HG02938 (cell line): ENCODE measurements around the gene TMEM200C.
"Not testable (repeated sequence)": the region's sequence is repeated elsewhere in the genome, so short reads cannot be mapped to it uniquely, and the experiment has no call there.

Experiments
- ATAC-seq: cut with Tn5 transposase; IDR thresholded peaks from one replicate; pipeline ENCODE4 v1.9.1; 2021; ENCODE audit warnings: mild to moderate bottlenecking, moderate library complexity; ENCODE audit not compliant: unreplicated experiment

Gene TMEM200C

DNA sequence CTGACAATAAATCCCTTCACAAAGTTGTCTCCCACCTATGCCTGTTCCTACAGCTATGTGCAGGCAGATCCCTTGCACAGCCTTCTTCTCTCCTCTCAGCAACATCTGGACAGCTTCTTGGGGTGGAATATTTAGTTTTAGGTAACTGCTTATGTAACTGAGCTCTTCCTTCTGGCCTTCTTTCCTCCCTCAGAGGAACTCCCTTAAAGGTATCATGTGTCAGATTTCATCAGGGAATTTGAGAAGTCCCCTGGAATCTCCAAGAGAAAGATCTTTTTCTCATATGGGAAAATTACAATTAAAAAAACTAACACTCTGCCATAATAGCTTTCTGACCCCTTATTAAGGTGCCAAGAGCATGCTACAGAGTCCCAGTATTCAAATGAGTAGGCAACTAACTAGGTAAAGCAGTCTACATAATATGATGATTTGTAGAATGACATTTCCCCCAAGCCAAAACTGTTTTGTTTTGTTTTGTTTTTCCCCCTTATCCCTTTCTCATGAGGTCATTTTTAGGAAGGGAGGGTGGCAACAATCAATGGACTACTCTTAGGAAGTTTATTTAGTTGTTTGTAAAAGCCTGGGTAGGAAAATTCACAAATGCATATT, 2.4 kb downstream of the TMEM200C start:
- ATAC-seq = no peak

DNA sequence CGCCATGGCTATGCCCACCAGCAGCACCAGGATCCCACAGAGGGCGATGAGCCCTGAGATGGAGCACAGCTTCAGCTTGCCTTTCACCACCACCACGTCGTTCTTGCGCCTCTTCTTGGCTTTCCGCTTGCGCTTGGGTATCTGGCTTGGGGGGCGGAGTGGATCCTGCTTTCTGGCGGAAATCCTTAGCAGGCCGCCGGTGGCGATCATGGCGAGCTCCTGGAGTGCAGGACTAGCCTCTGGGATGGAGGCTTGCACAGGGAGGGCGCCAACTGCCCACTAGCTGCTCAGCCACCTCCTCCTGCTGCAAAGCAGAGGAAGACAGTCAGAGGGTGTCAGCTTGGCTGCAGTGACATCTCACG, 3.5 kb downstream of the TMEM200C start:
- ATAC-seq = no peak

DNA sequence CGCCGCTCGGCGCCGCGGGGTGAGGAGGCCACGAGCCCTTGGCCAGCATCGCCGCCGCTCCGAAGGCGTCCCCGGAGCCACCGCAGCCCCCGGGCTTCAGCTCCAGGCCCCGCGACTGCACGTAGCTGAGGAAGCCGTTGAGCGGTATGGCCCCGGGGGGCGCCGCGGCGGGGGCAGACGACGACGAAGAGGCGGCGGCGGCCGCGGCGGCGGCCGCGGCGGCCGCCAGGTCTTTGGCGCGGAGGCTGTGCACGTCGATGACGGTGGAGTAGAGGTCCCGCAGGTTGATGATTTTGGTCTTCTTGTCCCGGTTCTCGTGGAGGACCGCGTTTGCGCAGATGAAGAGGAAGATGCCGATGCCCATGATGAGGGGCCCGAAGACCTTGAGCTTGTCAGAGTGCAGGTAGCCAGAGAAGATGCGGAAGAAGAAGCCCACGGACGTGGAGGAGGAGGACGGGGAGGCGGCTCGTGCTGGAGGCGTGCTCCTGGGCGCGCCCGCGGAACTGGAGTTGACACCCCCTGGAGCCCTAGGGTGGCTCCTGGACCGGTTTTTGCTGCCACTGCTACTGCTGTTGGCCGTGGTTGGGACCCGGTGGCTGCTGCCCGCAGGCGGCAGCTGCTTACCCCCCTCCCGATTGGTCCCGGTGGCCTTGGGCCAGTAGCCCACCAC, 4.0 kb downstream of the TMEM200C start:
- no peak for ATAC-seq

DNA sequence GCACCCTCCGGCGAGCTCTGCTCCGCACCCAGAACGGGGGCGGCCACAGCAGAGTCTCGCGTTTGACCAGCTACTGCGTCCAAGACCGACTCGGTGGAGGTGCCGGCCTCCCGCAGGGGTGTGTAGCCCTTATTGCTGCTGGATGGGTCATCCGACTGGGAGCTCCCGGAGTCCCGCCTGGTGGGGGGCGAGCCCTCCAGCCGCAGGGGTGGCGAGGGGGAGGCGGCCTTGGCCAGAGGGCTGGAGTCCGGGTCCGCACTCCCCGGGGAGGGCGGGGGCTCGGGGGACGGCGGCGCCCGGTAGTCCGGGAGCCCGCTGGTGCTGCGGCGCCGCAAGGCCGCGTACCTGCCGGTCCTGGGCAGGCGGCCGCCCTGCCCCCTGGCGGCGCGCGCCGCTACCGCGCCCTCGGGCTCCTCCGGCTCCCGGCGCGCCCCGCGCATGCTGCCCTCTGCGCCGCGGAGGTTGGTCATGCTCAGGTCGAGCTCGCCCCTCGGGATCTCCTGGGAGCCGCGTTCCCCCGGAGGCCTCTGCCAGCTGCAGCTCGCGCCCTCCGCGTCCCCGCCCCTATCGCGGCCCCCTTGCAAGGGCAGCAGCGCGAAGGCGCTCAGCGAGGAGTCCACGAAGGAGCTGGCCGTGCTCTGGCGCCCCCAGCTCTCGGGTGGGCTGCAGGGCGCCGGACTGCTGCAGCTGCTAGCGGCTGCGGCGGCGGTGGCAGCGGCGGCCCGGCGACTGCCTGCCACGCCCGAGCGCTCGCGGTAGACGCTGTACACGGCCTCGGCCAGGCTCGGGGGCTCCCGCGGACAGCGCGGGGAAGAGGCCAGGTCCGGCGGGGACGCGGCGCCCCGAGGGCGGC, 4.8 kb downstream of the TMEM200C start:
- ATAC-seq = peak; percentile 62

DNA sequence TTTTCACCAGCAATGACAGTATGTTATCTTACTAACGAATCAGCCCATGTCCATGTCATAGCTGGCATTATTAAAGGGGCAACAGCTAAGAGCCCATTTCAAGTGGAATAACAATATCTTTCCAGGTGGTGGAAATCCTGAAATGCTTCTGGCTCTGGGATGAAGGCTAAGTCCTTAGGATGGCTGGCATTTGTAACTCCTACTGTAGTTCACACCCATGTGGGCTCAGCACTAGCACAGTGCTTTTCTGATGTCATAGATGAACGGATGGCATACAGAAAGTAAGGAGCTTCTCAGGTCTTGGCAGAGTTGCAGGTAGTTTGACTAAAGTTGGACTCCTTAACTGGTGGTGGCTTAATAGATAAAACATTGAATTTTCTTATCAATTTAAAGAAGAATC, 10.0 kb downstream of the TMEM200C start:
- no peak for ATAC-seq

DNA sequence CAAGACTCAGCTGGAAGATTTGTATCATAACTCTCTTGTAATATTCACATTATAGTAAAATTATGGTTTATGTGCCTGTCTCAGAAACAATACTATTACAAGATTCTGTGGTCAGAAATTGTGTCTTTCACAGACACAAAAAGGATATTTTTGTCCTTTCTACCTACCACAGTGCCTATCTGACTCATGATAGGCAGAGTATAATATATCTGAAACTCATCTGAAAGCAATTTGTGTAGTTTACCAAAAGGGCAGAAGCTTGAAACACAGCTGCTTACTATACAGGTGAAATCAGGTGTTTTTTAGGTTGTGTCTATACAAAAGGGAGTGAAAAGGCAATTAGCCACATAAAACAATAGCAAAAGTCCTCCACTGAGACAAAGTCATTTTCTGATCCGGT, 10.9 kb downstream of the TMEM200C start:
- ATAC-seq = peak; percentile 77

DNA sequence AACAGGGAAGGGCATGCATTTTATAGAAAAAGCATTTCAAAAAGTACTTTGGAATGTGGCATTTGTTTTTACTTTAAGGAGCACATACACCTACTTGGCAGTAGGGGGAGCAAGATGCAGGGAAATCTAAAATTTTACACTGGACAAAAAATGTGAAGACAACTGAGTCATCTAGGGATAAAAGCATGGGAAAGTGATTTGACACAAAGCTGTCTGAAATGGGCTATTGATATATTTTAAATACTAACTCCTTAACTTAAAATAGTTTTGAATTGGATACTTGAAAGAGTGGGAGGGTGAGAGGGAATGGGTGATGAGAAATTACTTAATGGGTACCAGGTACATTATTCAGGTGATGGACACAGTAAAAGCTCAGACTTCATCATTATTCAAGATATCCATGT, 15.8 kb downstream of the TMEM200C start:
- ATAC-seq = no peak

DNA sequence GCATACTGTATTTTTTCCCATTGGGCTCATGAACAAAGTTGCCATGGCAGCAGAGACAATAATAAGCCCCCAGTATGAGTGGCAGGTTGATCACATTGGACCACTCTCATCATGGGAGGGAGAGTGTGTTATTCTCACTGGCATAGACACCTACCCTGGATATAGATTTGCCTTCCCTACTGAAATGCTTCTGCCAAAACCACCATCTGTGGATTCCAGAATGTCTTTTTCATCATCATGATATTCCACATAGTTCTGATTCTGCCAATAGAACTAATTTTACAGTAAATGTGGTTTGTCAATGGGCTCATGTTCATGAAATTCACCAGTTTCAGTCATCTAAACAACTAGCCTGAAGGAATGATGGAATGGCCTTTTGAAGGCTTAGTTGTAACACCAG, 18.4 kb downstream of the TMEM200C start:
- ATAC-seq = no peak

DNA sequence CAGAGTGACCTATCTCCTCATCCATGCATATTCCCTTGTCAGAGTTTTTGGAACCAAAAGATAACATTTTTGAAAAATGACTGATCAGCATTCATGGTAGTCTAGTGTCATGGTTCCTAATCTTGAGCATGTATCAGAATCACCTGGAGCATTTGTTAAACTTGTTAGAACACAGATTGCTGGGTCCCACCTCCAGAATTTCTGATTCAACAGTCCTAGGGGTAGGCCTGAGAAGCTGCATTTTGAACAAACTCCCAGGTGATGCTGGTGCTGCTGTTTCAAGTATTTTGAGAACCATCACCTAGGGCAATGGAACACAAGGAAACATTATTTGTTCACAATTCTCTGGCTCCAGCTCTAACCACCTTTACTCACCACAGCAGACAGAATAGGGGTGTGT, 21.0 kb downstream of the TMEM200C start:
- no peak for ATAC-seq

DNA sequence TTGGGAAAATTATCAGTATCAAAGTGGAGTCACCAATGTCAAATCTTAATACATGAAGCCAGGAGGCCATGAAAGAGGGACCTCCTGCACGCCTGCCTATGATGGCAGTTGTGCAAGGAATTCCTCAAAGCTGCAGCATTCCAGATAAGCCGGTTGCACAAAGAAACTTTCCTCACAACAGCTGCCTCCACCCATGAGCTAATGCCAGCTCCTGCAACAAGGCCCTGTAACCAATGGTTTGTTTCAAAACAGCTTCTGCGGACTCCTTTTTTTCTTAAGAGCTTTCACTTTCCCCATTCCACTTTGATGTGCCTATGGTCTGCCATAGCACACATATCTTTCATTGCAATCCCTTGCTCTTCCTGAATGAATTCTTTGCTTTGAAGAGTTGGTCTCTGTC, 22.4 kb downstream of the TMEM200C start:
- ATAC-seq = no peak

DNA sequence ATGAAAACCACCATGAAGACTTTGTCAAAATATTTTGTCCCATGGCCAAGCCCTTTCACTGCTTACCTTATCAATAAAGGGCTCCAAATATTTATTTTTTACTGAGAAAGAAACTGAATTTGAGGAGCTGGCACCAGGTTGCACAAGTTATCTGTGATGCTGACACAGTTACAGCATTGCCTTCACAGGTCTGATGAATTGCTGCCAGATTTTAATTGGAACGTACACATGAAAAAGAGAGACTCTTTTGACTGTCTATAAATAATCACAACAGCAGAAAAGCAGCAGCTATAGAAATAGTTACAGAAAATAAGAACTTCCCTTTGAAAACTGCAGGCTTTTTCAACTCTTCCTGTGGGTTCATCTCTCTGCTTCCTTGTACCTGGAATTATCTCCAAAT, 23.9 kb downstream of the TMEM200C start:
- no peak for ATAC-seq

DNA sequence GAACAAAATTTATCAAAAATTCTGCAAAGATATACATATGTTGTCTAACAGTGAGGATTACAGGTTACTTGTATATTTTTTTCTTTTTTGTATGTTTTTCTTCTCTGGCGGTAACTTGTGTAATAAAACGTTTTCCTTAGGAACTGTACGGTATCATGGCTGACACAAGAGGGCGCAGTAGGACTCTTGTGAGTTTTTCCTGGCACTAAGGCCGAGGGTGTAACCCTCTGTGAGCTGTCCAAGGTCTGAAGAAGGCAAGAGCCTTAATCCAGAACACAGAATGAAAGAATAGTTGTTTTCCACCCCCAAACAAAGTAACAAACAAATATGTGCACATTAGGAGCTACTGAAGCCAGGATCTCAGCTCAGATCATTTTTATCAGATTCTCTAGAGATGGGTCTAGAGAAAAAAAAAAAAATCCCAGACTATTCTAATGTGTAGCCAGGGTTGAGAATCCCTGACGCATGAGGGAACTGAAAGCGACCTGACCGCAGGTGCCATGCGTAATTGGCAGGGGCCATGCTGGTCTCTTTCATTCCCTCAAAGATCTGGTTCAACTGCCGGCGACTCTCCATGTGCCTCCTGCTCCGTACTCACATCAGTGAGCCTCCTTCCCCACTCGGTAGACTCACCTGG, 27.0 kb downstream of the TMEM200C start:
- peak; percentile 92 for ATAC-seq

DNA sequence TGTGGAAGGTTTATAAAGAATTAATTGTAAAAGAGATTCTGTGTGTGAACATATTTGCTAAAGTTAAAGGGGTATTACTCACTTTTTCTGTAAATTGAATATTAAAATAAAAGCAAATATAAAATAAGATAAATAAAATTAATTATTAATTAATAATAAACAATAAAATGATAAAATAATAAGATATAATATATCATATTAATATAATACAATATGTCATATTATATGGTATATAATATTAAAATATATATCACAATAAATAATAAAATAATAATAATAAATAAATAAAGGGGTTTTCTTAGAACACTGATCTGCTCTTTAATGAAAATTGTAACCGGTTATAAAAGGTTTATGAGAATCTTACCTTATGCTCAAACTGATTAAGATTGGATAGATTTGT, 29.8 kb downstream of the TMEM200C start:
- ATAC-seq = no peak

DNA sequence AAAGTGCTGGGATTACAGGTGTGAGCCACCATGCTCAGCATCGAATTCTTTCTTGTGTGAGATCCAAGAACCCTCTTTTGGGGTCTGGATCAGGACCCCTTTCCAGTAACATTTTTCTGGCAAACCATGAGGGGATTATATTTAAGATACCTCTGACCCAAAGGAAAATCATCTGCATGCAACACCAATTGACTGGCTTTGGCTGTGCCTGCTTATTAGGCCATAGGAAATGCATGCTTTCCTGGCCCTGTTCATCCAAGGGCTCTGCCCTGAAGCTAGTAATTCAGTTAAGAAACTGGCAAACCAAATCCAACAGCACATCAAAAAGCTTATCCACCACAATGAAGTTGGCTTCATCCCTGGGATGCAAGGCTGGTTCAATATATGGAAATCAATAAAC, 33.2 kb downstream of the TMEM200C start:
- not testable (repeated sequence) for ATAC-seq

DNA sequence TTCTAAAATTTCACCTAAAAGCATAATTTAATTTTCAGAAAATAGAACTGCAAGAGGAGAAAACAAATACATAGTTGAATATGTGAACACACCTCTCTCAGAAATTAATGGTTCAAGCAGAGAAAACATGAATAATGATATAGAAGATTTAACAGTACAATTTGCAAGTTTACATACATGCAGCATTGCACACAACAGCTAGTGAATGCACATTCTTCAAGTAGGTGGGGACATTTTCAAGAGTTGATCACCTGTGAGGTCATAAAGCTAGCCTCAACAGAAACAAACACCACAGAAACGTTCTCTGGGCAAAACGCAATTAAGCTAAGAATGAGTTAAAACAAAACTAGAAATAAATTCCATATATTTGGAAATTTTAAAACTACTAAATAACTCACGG, 38.1 kb downstream of the TMEM200C start:
- ATAC-seq = no peak

DNA sequence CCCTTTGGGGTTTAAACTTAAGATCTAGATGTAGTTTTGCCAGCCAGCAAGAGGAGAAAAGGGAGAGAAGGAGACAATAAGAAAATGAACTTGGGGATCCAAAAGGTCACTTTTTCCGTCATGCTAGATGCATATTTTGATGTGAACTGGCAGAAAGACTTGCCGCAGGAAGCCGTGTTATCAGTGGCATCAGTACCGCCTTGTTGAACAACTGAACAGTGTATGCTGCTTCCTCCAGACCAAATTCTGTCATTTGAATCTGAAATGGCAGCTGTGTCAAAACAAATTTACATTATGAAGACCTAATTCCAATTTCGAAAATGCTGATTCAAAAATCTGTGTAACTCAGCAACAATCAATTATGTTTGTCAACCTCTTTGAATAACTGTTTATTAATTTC, 42.1 kb downstream of the TMEM200C start:
- no peak for ATAC-seq

DNA sequence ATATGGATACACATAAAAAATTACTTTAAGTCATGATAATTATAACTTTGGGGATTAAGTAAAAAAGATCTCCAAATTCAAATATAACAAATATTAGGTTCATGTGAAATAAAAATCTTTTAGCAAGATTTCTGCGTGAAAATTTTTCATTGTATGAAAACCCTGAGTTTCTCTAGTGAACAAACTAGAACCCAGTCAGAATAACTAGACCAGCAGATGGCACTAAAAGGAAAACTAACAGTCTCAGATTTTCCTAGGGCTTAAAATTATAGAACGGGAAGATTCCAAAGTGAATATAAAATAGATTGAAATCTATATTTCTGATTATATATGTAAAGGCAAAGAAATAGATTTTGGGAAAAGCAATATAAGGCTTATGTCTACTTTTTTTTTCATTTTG, 43.3 kb downstream of the TMEM200C start:
- ATAC-seq = no peak

DNA sequence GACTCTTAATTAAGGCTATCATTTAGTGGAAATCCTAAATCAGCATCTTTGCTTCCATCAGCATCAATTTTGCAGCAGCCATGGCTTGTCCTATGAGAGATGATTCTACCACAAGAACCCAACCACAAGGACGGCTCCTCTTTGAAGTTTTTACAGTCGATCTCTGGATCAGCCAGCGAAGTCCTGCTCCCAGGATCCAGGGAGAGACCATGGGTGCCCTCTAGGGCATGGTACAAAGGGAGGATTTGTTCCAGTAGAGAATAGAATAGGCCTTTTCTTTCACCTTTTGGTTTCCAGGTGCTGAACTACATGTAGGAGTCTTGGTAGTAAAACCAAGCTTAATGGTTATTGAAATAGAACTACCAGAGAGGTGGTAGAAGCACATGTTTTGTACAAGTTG, 52.7 kb downstream of the TMEM200C start:
- no peak for ATAC-seq

DNA sequence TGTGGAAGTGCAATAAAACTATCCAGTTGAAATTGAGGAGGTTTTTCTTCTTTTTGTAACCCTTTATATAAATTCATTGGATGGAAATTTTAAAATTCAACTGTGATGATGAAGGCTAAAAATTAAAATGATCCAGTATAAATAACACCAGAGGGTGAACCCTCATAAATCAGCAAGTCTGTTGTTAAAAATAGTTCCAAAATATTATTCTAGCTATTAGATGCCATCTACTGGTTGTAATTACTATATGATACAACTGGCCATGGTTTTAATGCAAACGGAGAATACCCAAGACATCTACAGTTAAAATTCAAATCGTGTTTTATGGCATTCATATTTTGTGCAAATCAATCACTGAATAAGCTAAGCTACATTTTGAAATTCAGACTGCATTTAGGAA, 53.8 kb downstream of the TMEM200C start:
- no peak for ATAC-seq

DNA sequence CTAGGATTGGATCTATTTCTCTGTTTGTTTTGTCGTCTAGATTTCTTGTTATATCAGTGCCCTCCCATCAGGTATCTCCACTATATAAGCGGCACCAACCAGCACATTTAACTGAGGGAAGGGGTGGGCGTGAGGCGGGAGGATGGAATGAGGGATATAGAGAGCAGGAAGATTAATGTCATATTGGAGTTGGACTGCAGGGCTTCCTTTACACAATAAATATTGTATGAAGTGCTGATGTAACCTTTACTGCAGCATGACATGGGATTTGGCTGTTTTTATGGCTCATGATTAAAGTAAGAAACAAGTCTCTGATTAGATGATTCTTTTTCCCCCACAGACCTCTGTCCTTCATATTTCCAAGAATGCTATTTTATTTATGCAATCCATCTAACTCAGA, 54.8 kb downstream of the TMEM200C start:
- ATAC-seq = no peak

DNA sequence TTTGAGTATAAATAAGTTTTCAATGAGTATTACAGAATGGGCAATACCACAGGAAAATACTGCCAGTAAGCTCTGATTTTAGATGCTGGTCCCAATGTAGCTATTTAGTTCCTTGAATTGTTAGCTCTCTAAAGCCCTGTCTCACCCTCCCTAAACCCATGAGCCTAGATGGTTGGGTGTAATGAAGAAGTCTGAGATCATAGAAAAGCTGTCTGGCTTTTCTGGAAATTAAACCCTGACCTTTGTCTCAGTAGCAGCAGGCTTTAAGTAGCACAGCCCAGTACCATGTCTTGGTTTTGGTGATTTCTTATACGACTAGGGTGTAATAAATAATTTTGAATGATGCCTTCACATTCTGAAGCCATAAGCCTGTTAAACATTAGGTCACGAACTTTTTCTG, 55.3 kb downstream of the TMEM200C start:
- no peak for ATAC-seq

DNA sequence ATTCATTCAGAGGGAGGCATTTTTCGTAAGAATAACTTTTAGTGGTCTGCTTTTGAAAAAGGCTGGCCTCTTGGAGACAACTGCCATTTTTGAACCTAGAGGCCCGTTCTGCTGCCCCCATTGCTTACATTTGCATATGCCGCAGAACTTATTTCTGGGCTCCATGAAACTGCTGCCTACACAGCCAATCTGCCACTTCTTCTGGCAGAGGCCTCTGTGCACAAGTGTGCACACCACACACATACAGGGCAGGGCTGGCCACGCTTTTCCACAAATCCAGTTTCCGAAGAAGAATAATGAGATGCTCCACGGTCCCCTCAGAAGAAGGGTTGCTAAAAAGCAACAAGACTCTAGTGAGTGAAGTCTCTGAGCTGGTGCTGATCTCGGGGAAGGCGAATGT, 56.2 kb downstream of the TMEM200C start:
- no peak for ATAC-seq
